ENCODE data around the gene SRP54.
"Not testable (repeated sequence)": the region's sequence is repeated elsewhere in the genome, so short reads cannot be mapped to it uniquely, and the experiment has no call there.

The SRP54 gene

GRCh38 chr14:34983786-34984185 is 994 bp downstream of the SRP54 start:
- no peak for DNase-seq (ENCODE audit: low spot score)

- DNase-seq (ENCODE audit: low spot score), result no peak
Observed at GRCh38 chr14:34985740-34986139, 2.9 kb downstream of the SRP54 start.

GRCh38 chr14:34987180-34987579 is 4.4 kb downstream of the SRP54 start:
- DNase-seq (ENCODE audit: low spot score), result no peak

- no peak for DNase-seq (ENCODE audit: low spot score)
Observed at GRCh38 chr14:34989762-34990161, 7.0 kb downstream of the SRP54 start.

GRCh38 chr14:34993426-34993825 is 10.6 kb downstream of the SRP54 start:
- DNase-seq (ENCODE audit: low spot score), result no peak

- DNase-seq (ENCODE audit: low spot score), result no peak
Observed at GRCh38 chr14:34994668-34995067, 11.9 kb downstream of the SRP54 start.

- no peak for DNase-seq (ENCODE audit: low spot score)
Observed at GRCh38 chr14:34997762-34998161, 15.0 kb downstream of the SRP54 start.

- DNase-seq (ENCODE audit: low spot score), result no peak
Observed at GRCh38 chr14:34999500-34999899, 16.7 kb downstream of the SRP54 start.

GRCh38 chr14:35001621-35002020 is 18.8 kb downstream of the SRP54 start:
- DNase-seq (ENCODE audit: low spot score), result no peak

DNA sequence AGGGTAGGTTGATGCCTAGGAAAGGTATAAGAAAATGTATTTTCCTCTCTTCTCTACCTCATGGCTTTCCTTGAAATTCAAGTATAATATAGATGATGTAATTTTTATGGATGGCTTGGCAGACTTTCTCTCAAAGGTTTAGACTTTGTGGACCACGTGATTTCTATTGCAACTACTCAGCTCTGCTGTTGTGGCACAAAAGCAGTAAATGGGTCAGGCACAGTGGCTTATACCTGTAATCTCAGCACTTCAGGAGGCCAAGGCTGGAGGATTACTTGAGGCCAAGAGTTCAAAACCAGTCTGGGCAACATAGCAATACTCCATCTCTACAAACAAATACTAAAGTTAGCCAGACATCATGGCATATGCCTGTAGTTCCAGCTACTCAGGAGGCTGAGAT is 22.0 kb downstream of the SRP54 start:
- no peak for DNase-seq (ENCODE audit: low spot score)

DNA sequence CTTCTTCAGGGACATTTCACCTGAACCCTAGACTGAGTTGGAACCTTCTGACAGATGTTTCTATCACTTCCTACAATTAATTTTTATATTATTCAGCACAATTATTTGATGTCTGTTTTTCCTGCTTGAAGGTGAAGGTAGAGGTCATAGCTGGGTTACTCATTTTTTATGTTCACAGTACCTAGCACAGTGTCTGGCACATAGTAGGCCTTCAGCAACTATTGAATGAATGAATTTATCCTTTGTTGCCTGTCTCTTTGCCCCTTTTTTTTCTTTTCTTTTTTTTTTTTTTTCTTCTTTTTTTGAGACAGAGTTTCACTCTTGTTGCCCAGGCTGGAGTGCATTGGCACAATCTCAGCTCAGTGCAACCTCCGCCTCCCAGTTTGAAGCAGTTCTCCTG is 33.8 kb downstream of the SRP54 start:
- DNase-seq (ENCODE audit: low spot score), result no peak

GRCh38 chr14:35020713-35021112 is 37.9 kb downstream of the SRP54 start:
- DNase-seq (ENCODE audit: low spot score), result no peak

GRCh38 chr14:35028435-35028834 is 45.6 kb downstream of the SRP54 start:
- no peak for DNase-seq (ENCODE audit: low spot score)

DNA sequence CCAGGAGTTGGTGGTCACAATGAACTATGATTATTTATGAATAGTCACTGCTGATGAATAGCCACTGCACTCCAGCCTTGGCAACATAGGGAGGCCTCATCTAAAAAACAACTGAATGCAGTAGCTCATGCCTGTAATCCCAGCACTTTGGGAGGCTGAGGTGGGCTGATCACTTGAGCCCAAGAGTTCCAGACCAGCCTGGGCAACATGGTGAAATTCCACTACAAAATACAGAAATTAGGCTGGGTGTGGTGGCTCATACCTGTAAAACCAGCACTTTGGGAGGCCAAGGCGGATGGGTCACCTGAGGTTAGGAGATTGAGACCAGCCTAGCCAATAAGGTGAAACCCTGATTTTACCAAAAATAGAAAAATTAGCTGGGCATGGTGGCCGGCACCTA is 49.8 kb downstream of the SRP54 start:
- no peak for DNase-seq (ENCODE audit: low spot score)

DNA sequence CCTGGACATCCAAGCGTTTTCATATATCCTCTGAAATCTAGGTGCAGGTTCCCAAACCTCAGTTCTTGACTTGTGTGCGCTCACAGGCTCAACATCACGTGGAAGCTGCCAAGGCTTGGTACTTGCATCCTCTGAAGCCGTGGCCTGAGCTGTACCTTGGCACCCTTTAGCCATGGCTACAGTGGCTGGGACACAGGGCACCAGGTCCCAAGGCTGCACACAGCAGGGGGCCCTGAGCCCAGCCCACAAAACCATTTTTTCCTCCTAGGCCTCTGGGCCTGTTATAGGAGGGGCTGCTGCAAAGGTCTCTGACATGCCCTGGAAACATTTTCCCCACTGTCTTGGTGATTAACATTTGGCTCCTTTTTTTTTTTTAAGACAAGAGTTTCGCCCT is 51.6 kb downstream of the SRP54 start:
- no peak for DNase-seq (ENCODE audit: low spot score)

DNA sequence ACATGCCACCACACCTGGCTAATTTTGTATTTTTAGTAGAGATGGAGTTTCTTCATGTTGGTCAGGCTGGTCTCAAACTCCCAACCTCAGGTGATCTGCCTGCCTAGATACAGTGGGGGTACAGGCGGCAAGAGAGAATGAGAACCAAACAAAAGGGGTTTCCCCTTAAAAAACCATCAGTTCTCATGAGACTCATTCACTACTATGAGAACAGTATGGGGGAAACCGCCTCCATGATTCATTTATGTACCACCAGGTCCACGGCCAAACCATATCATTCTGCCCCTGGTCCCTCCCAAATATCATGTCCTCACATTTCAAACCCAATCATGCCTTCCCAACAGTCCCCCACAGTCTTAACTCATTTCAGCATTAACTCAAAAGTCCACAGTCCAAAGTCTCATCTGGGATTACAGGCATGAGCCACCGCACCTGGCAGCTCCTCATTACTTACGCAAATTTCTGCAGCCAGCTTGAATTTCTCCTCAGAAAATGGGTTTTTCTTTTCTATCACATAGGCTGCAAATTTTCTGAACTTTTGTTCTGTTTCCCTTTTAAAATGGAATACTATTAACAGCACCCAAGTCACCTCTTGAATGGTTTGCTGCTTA is 52.3 kb downstream of the SRP54 start:
- DNase-seq (ENCODE audit: low spot score), result not testable (repeated sequence)

- not testable (repeated sequence) for DNase-seq (ENCODE audit: low spot score)
Observed at GRCh38 chr14:35038312-35038711, 55.5 kb downstream of the SRP54 start.

DNA sequence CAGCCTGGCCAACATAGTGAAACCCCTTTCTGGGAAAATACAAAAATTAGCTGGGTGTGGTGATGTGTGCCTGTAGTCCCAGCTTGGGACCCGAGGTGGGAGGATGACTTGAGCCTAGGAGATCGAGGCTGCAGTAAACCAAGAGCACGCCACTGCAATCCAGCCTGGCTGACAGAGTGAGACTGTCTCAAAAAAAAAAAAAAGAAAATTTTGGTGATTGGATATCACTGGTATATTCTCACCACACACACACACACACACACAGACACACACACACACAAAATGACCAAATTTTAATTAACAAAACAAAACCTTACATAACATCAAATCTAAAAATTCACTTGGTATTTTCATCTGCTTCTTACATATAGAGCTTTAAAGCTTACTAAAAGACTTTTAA is 59.8 kb downstream of the SRP54 start:
- DNase-seq (ENCODE audit: low spot score), result no peak

DNA sequence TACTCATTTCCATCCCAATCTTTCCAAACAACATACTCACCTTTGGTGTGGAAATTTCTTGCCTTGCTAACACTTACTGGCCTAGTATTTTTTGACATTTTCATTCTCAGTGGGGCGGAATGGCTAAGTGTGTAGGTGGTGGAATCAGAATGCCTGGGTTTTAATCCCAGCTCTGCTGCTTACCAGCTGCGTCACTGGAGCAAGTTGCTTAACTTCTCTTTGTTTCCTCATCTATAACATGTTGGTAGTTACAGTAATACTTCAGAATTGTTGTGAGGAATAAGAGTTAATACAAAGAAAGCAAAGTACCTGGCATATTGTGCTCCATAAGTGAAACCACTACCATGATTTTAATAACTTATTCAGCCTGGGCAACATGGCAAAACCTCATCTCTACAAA is 60.3 kb downstream of the SRP54 start:
- DNase-seq (ENCODE audit: low spot score), result no peak

GRCh38 chr14:35044939-35045797 is 62.4 kb downstream of the SRP54 start:
- no peak for DNase-seq (ENCODE audit: low spot score)

- DNase-seq (ENCODE audit: low spot score), result no peak
Observed at GRCh38 chr14:35045798-35046047, 62.9 kb downstream of the SRP54 start.

- peak; percentile 98 for DNase-seq (ENCODE audit: low spot score)
Observed at GRCh38 chr14:35046048-35046750, 63.4 kb downstream of the SRP54 start, which contains the start of gene FAM177A1. Gene FAM177A1, plus strand, starts transcription at chr14:35046272. Its CDS starts 192 bp downstream, at chr14:35046464.
